ENCODE results near the gene KIAA1328.

GRCh38 chr18:36974686-36975085 lies 145.8 kb downstream of the KIAA1328 start:
- TF ChIP-seq CTCF (IDR thresholded peaks at IDR 0.05) (no peak), POLR2A (IDR thresholded peaks at IDR 0.05) (no peak), EP300 (IDR thresholded peaks at IDR 0.05) (no peak), POLR2AphosphoS5 (IDR thresholded peaks at IDR 0.05) (no peak)
